ENCODE data around the gene NRG2.

GRCh38 chr5:139814191-139814601, 228.9 kb downstream of the NRG2 start:
- no peak for TF ChIP-seq CTCF (IDR thresholded peaks at IDR 0.05)
- TF ChIP-seq POLR2A (IDR thresholded peaks at IDR 0.05) = no peak
- no peak for TF ChIP-seq POLR2AphosphoS5 (IDR thresholded peaks at IDR 0.05)
